Measurements from ENCODE around the gene RAB22A. TPM values are rescaled to one million over a fixed set of nuclear protein-coding genes. Genes with fewer than 3 reads are reported as not detected.

The RAB22A gene
- total and polyA plus RNA-seq, 7 donors = 8.0 to 21.6 (median 17.6) TPM

DNA sequence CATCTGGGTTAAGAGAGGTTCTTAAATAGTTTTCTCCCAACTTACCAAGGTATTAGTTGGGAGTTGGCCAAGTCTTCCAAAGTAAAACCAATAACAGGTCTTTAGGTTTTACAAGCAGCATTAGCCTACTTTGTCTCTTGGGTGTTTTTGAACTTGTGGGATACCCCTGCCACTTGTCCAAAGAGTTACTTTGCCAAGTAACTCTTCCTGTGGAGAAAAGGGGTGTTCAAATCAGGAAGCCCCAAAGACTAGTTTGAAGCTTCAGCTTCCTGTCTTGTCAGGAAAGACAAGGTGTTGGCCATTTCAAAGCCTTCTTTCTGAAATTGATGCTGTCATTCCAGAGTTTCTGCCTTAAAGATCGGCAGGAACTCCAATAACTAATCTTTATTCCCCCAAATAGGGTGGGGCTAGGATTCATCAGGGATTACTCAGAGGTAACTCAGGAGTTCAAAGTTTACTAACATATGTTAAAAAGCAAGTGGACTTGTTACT, 822 bp downstream of the RAB22A start:
- 4 to 8% methylated on average over 1 of the region's 1 CpG for WGBS, 2 donors
- Histone ChIP-seq H3K9me3 (no peaks in the 10 kb centered on the region), H3K27ac (peak overlapping the region; percentile 77 to 90 (median 84)), H3K4me3 (peak overlapping the region; percentile 60 to 99 (median 78)), H3K4me1 (peaks cover 0 to 42% (median 28%) of the 10 kb centered on the region in 4 donors), H3K36me3 (peaks cover 0 to 33% (median 10%) of the 10 kb centered on the region in 4 donors), H3K27me3 (no peaks in the 10 kb centered on the region)
- intact Hi-C loops (cut with DNase I) = loop anchor here (5.0 to 10.0 kb wide), 2 partner anchors 52 to 734 kb away; partner anchors contain the start of gene PRELID3B
- TF ChIP-seq POLR2A (IDR thresholded peaks at IDR 0.05) = no peak
- DNase-seq = no peak

DNA sequence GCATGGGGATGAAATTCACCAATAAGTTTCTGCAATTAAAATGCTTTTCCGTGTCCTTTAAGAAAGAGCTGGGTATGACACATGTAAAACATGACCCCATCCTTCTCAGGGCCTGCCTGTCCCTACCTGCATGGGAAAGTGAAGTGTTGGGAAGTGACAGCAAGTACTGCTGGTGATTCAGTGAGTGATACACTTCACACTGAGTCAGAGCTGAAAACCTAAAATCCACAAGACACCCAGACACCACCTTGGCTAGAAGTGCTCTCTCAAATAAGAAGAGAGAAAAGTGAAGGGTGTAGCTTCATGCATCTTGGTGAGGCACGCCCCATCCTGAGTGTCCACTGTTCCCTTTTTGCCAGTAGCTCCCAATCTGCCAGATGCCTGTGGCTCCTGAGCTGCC, 3.3 kb downstream of the RAB22A start:
- no peak overlapping the region for H3K27ac ChIP-seq
- H3K9me3 ChIP-seq = no peaks in the 10 kb centered on the region
- H3K4me1 ChIP-seq = peaks cover 0 to 30% (median 28%) of the 10 kb centered on the region in 4 donors
- DNase-seq = no peak
- intact Hi-C loops (cut with DNase I) = loop anchor here (5.0 to 10.0 kb wide), 2 partner anchors 49 to 732 kb away; partner anchors contain the start of gene PRELID3B
- TF ChIP-seq, protein P1, sequence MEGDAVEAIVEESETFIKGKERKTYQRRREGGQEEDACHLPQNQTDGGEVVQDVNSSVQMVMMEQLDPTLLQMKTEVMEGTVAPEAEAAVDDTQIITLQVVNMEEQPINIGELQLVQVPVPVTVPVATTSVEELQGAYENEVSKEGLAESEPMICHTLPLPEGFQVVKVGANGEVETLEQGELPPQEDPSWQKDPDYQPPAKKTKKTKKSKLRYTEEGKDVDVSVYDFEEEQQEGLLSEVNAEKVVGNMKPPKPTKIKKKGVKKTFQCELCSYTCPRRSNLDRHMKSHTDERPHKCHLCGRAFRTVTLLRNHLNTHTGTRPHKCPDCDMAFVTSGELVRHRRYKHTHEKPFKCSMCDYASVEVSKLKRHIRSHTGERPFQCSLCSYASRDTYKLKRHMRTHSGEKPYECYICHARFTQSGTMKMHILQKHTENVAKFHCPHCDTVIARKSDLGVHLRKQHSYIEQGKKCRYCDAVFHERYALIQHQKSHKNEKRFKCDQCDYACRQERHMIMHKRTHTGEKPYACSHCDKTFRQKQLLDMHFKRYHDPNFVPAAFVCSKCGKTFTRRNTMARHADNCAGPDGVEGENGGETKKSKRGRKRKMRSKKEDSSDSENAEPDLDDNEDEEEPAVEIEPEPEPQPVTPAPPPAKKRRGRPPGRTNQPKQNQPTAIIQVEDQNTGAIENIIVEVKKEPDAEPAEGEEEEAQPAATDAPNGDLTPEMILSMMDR (IDR thresholded peaks at IDR 0.05) = no peak
- TF ChIP-seq POLR2A (IDR thresholded peaks at IDR 0.05) (no peak), POLR2AphosphoS5 (IDR thresholded peaks at IDR 0.05) (no peak), EP300 (IDR thresholded peaks at IDR 0.05) (no peak)
- no peaks in the 10 kb centered on the region for H3K27me3 ChIP-seq
- WGBS, 2 donors = 86 to 94% methylated on average over 2 of the region's 2 CpGs
- H3K4me3 ChIP-seq = no peak overlapping the region
- peaks cover 0 to 52% (median 16%) of the 10 kb centered on the region in 4 donors for H3K36me3 ChIP-seq

DNA sequence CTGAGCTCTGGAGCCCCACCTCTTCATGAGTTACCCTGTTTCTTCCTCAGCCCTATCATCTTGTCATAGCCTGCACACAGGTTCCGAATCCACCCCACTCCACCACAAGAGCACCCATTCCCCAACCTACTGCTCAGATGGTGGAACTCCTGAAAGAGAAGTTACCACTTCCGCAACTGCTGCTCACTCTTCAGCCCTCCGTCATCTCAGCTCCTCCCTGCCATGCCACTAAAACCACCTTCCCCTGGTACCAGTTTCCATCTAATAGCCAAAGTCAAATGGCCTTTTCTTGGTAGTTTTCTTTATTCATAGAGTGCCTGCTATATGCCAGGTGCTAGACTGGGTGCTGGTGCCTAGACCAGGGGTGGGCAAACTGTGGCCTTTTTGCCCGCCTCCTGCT, 3.9 kb downstream of the RAB22A start:
- Histone ChIP-seq H3K4me1 (peaks cover 0 to 28% (median 25%) of the 10 kb centered on the region in 4 donors), H3K36me3 (peaks cover 0 to 57% (median 16%) of the 10 kb centered on the region in 4 donors), H3K27me3 (no peaks in the 10 kb centered on the region), H3K9me3 (no peaks in the 10 kb centered on the region), H3K27ac (no peak overlapping the region), H3K4me3 (no peak overlapping the region)
- DNase-seq = no peak
- WGBS, 2 donors = 93% methylated on average over 4 of the region's 4 CpGs
- intact Hi-C loops (cut with DNase I) = loop anchor here (5.0 to 10.0 kb wide), 2 partner anchors 49 to 731 kb away; partner anchors contain the start of gene PRELID3B
- TF ChIP-seq EP300 (IDR thresholded peaks at IDR 0.05) (no peak), POLR2A (IDR thresholded peaks at IDR 0.05) (no peak), POLR2AphosphoS5 (IDR thresholded peaks at IDR 0.05) (no peak)
- TF ChIP-seq, protein P1 (IDR thresholded peaks at IDR 0.05) = no peak

DNA sequence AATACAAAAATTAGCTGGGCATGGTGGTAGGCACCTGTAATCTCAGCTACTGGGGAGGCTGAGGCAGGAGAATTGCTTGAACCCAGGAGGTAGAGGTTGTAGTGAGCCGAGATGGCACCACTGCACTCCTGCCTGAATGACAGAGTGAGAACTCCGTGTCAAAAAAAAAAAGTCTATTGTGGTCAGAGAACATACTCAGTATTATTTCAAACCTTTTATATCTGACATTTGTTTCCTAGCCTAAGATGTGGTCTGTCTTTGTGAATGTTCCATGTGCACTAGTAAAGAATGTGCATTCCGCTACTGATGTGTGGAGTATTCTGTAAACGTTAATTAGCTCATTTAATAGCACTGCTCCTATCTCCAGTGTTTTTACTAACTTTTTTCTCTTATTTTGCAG, 11.7 kb downstream of the RAB22A start:
- Histone ChIP-seq H3K36me3 (peaks cover 0 to 17% (median 4%) of the 10 kb centered on the region in 4 donors), H3K4me1 (peaks cover 0 to 20% (median 10%) of the 10 kb centered on the region in 4 donors), H3K9me3 (no peaks in the 10 kb centered on the region), H3K27me3 (no peaks in the 10 kb centered on the region), H3K4me3 (no peak overlapping the region), H3K27ac (no peak overlapping the region)
- TF ChIP-seq, protein P1 (IDR thresholded peaks at IDR 0.05) = no peak
- no peak for TF ChIP-seq EP300 (IDR thresholded peaks at IDR 0.05)
- TF ChIP-seq POLR2A (IDR thresholded peaks at IDR 0.05) = no peak
- no peak for TF ChIP-seq POLR2AphosphoS5 (IDR thresholded peaks at IDR 0.05)
- 68 to 85% methylated on average over 4 of the region's 4 CpGs for WGBS, 2 donors
- DNase-seq = no peak
- intact Hi-C loops (cut with DNase I) = no loop called here

DNA sequence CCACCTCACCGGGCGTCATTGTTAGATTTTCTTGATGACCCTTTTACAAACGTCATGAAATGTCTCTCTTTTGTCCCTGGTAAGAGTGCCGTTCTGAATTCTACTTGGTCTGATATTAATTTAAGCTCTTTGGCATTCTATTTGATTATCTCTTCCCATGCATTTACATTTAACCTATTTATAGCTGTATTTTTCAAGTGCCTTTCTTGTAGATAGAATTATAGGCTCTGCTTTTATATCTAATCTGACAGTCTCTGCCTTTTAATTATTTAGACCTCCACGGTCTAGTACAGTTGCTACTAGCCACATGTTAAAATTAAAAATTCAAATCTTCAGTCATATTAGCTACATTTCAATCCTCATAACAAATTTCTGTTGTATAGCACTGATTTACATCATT, 12.6 kb downstream of the RAB22A start:
- Histone ChIP-seq H3K9me3 (no peaks in the 10 kb centered on the region), H3K27ac (no peak overlapping the region), H3K27me3 (no peaks in the 10 kb centered on the region), H3K4me1 (peaks cover 0 to 22% (median 10%) of the 10 kb centered on the region in 4 donors), H3K4me3 (no peak overlapping the region), H3K36me3 (peaks cover 0 to 9% (median 0%) of the 10 kb centered on the region in 4 donors)
- no peak for TF ChIP-seq POLR2AphosphoS5 (IDR thresholded peaks at IDR 0.05)
- TF ChIP-seq EP300 (IDR thresholded peaks at IDR 0.05) = no peak
- no peak for TF ChIP-seq POLR2A (IDR thresholded peaks at IDR 0.05)
- TF ChIP-seq, protein P1 (IDR thresholded peaks at IDR 0.05) = no peak
- intact Hi-C loops (cut with DNase I) = no loop called here
- 77 to 85% methylated on average over 5 of the region's 5 CpGs for WGBS, 2 donors
- no peak for DNase-seq

Data from sigmoid colon (tissue), 7 donors.